ENCODE measurements around the gene PRDM5. TPM values are rescaled to one million over a fixed set of nuclear protein-coding genes. Genes with fewer than 3 reads are reported as not detected.

Gene PRDM5
- total RNA-seq, 3 donors from 2014 or later (not counting 1 experiment from before 2014, with no cell fraction given): not detected

GRCh38 chr4:120873554-120873953, 49.0 kb downstream of the PRDM5 start:
- no peak overlapping the region for H3K27ac Mint-ChIP-seq
- DNase-seq: no peak
- no peaks in the 10 kb centered on the region for H3K36me3 ChIP-seq (ENCODE audit: control insufficient read depth, insufficient read depth, low read length)
- 86% methylated on average over 1 of the region's 1 CpG for WGBS (ENCODE audit: insufficient coverage)
- no peak for ATAC-seq
- H3K27me3 Mint-ChIP-seq (ENCODE audit: low read depth in 2 of 2): peaks cover 0 to 3% of the 10 kb centered on the region in 2 donors
- H3K4me3 Mint-ChIP-seq: no peak overlapping the region
- H3K9me3 ChIP-seq (ENCODE audit: control insufficient read depth, insufficient read depth, low read length): no peaks in the 10 kb centered on the region
- no peak for TF ChIP-seq CTCF (IDR thresholded peaks at IDR 0.05)
- intact Hi-C loops (cut with micrococcal nuclease): no loop called here
- H3K27me3 ChIP-seq (ENCODE audit: control insufficient read depth, insufficient read depth, low read length): no peaks in the 10 kb centered on the region
- no peaks in the 10 kb centered on the region for H3K4me1 ChIP-seq (ENCODE audit: control insufficient read depth, insufficient read depth, low read length)
- no peak overlapping the region for H3K4me3 ChIP-seq (ENCODE audit: low read length)
- H3K4me1 Mint-ChIP-seq: no peaks in the 10 kb centered on the region
- H3K9me3 Mint-ChIP-seq: peaks cover 0 to 2% of the 10 kb centered on the region in 2 donors
- H3K27ac ChIP-seq (ENCODE audit: low read length): no peak overlapping the region
- no peaks in the 10 kb centered on the region for H3K36me3 Mint-ChIP-seq

- Histone ChIP-seq H3K36me3 (ENCODE audit: control insufficient read depth, insufficient read depth, low read length) (no peaks in the 10 kb centered on the region), H3K4me1 (ENCODE audit: control insufficient read depth, insufficient read depth, low read length) (no peaks in the 10 kb centered on the region), H3K27me3 (ENCODE audit: control insufficient read depth, insufficient read depth, low read length) (no peaks in the 10 kb centered on the region), H3K9me3 (ENCODE audit: control insufficient read depth, insufficient read depth, low read length) (no peaks in the 10 kb centered on the region), H3K4me3 (ENCODE audit: low read length) (no peak overlapping the region), H3K27ac (ENCODE audit: low read length) (no peak overlapping the region)
- no peak for TF ChIP-seq CTCF (IDR thresholded peaks at IDR 0.05)
- intact Hi-C loops (cut with micrococcal nuclease): no loop called here
- ATAC-seq: no peak
- Mint-ChIP-seq H3K4me3 (no peak overlapping the region), H3K27me3 (ENCODE audit: low read depth in 2 of 2) (peaks cover 0 to 3% of the 10 kb centered on the region in 2 donors), H3K27ac (no peak overlapping the region), H3K36me3 (no peaks in the 10 kb centered on the region), H3K4me1 (no peaks in the 10 kb centered on the region), H3K9me3 (peaks cover 0 to 2% of the 10 kb centered on the region in 2 donors)
- no peak for DNase-seq
- 82% methylated on average over 4 of the region's 4 CpGs for WGBS (ENCODE audit: insufficient coverage)
Measured at GRCh38 chr4:120871173-120871572, 51.4 kb downstream of the PRDM5 start.

GRCh38 chr4:120870279-120870673, 52.2 kb downstream of the PRDM5 start:
- no peak overlapping the region for H3K27ac ChIP-seq (ENCODE audit: low read length)
- H3K27me3 Mint-ChIP-seq (ENCODE audit: low read depth in 2 of 2): peaks cover 0 to 3% of the 10 kb centered on the region in 2 donors
- no peak overlapping the region for H3K4me3 Mint-ChIP-seq
- H3K36me3 ChIP-seq (ENCODE audit: control insufficient read depth, insufficient read depth, low read length): no peaks in the 10 kb centered on the region
- H3K9me3 Mint-ChIP-seq: peaks cover 0 to 2% of the 10 kb centered on the region in 2 donors
- no peaks in the 10 kb centered on the region for H3K27me3 ChIP-seq (ENCODE audit: control insufficient read depth, insufficient read depth, low read length)
- TF ChIP-seq CTCF (IDR thresholded peaks at IDR 0.05): no peak
- WGBS (ENCODE audit: insufficient coverage): 87% methylated on average over 2 of the region's 3 CpGs
- peak in 1 of 2 donors; percentile 3 for DNase-seq
- no peaks in the 10 kb centered on the region for H3K9me3 ChIP-seq (ENCODE audit: control insufficient read depth, insufficient read depth, low read length)
- H3K4me3 ChIP-seq (ENCODE audit: low read length): no peak overlapping the region
- no peak overlapping the region for H3K27ac Mint-ChIP-seq
- no peak for ATAC-seq
- H3K36me3 Mint-ChIP-seq: no peaks in the 10 kb centered on the region
- no peaks in the 10 kb centered on the region for H3K4me1 Mint-ChIP-seq
- intact Hi-C loops (cut with micrococcal nuclease): no loop called here
- H3K4me1 ChIP-seq (ENCODE audit: control insufficient read depth, insufficient read depth, low read length): no peaks in the 10 kb centered on the region

- Histone ChIP-seq H3K9me3 (ENCODE audit: control insufficient read depth, insufficient read depth, low read length) (no peaks in the 10 kb centered on the region), H3K27me3 (ENCODE audit: control insufficient read depth, insufficient read depth, low read length) (no peaks in the 10 kb centered on the region), H3K36me3 (ENCODE audit: control insufficient read depth, insufficient read depth, low read length) (no peaks in the 10 kb centered on the region), H3K4me3 (ENCODE audit: low read length) (no peak overlapping the region), H3K4me1 (ENCODE audit: control insufficient read depth, insufficient read depth, low read length) (no peaks in the 10 kb centered on the region), H3K27ac (ENCODE audit: low read length) (no peak overlapping the region)
- WGBS (ENCODE audit: insufficient coverage): 71% methylated on average over 5 of the region's 5 CpGs
- Mint-ChIP-seq H3K9me3 (peaks cover 0 to 2% of the 10 kb centered on the region in 2 donors), H3K36me3 (no peaks in the 10 kb centered on the region), H3K27me3 (ENCODE audit: low read depth in 2 of 2) (peaks cover 0 to 3% of the 10 kb centered on the region in 2 donors), H3K27ac (no peak overlapping the region), H3K4me3 (no peak overlapping the region), H3K4me1 (no peaks in the 10 kb centered on the region)
- no peak for TF ChIP-seq CTCF (IDR thresholded peaks at IDR 0.05)
- intact Hi-C loops (cut with micrococcal nuclease): no loop called here
- no peak for ATAC-seq
- no peak for DNase-seq
Measured at GRCh38 chr4:120869613-120870278, 52.8 kb downstream of the PRDM5 start.

Measured in natural killer cell (primary cell).